HT1080 (cell line): ENCODE data around the gene CTLA4. TPM values are rescaled to one million over a fixed set of nuclear protein-coding genes. Genes with fewer than 3 reads are reported as not detected.

ENCODE experiments used
- DNase-seq: peaks from one replicate; pipeline ENCODE4 v3.0.0-alpha.2; 2015; ENCODE audit warnings: low read depth
- polyA plus RNA-seq, 2 experiments: library from polyadenylated mRNA; depleted of rRNA; stranded (reverse); fragments of >200 nt; gene quantifications; 2 replicates each; pipeline ENCODE4 v1.2.3, GENCODE V29; 2015
- total RNA-seq: library from RNA; depleted of rRNA; stranded (reverse); fragments of >200 nt; shearing (Covaris generic); gene quantifications from 2 replicates; pipeline ENCODE4 v1.2.3, GENCODE V29; 2014; rRNA removed

CTLA4 gene
- total RNA-seq, result not detected in 2 replicates
- 0.05 TPM in 1 of 2 replicates, not detected in the other for polyA plus RNA-seq (2015; cell fraction: cytosol; rRNA removed)
- polyA plus RNA-seq (2015; cell fraction: nucleus; rRNA removed), result not detected in 2 replicates

DNA sequence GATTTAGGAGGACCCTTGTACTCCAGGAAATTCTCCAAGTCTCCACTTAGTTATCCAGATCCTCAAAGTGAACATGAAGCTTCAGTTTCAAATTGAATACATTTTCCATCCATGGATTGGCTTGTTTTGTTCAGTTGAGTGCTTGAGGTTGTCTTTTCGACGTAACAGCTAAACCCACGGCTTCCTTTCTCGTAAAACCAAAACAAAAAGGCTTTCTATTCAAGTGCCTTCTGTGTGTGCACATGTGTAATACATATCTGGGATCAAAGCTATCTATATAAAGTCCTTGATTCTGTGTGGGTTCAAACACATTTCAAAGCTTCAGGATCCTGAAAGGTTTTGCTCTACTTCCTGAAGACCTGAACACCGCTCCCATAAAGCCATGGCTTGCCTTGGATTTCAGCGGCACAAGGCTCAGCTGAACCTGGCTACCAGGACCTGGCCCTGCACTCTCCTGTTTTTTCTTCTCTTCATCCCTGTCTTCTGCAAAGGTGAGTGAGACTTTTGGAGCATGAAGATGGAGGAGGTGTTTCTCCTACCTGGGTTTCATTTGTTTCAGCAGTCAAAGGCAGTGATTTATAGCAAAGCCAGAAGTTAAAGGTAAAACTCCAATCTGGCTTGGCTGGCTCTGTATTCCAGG lies at the start of gene CTLA4:
CTLA4 (plus strand) TSS at position 211 of the 640 bp plus-strand sequence; CDS start at position 383, 172 bp downstream.
- DNase-seq, result no peak

DNA sequence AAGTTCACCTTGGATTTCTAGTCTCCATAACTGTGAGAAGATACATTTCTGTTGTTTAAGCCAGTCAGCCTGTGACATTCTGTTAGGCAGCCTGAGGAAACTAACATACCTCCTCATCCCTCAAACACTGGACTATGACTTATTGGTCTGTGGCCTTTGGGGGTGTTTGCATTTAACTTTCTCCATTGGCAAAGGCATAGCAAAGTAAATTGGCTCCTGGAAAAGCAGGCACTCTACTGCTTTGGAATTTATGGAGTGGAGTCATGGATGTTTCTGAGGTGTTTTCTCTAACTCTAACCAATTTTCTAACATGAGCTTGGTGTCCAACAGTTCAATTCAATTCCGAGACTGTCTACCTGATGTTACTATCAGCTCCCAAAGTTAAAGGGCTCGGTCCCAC lies 48.9 kb upstream of the CTLA4 start:
- no peak for DNase-seq

DNA sequence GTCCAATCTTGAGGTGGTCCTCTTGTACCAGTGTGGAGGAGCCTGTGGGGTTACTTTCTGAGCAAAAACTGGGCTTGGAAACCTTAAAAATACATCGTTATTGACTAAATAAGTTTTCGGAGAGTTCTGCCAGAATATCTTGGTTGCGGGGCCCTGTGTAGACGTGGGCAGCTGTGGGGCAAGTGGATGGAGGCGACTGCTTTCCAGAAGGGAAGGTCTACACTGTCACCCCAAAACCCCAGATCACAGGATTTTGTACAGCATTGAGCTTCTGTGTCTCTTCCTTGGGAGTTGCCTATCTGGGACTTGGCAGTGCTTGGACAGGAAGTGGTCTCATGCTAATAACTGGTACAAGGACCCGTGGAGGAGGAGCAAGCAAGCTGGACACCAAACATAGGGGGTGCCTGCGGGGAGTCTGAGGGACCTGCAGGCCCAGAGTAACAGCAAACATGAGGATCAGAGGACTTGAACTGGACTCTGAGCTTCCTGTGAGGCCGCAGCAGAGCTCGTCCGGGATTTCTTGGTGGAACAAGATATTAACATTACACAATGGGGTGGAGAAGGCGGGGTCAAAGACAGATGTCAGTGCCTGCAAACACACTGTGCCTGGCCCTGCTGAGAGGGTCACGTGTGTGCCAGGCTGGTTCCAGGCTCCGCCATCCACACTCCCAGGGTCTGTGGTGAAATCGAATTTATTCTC lies 48.0 kb upstream of the CTLA4 start:
- no peak for DNase-seq

DNA sequence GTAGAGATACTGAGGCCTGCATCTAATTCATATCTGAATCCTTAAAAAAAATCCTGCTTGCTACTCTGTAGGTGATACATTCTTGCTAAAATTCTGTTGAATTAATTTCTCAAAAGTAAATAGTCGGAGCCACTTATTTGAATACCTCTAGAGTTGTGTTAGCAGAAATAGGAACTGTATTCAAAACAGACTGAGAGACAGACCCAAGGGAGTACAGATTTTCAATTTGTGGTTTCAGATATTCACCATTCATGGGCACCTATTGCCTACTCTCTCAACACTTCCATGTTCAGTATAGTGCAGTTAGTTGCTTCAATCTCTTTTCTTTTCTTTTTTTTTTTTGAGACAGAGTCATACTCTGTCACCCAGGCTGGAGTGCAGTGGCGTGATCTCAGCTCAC lies 46.6 kb upstream of the CTLA4 start:
- DNase-seq, result no peak

DNA sequence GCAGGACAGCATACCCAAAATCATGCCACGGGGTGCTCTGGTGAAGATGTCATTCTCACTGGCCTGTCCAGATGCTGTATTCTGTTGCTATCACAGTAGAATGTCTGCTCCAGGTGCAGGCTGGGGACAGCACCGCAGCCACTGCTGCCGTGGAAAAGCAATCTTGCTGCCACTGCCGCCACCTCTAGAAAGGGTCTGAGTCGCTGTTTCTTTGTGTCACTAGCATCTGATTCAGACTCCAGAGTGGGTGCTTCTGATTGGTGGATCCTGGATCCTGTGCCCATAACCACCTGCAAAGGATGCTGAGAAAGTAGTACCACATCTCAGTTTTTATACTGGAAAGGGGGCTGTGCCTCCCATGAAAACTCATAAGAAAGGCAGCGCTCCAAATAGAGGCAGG lies 45.3 kb upstream of the CTLA4 start:
- DNase-seq, result no peak

DNA sequence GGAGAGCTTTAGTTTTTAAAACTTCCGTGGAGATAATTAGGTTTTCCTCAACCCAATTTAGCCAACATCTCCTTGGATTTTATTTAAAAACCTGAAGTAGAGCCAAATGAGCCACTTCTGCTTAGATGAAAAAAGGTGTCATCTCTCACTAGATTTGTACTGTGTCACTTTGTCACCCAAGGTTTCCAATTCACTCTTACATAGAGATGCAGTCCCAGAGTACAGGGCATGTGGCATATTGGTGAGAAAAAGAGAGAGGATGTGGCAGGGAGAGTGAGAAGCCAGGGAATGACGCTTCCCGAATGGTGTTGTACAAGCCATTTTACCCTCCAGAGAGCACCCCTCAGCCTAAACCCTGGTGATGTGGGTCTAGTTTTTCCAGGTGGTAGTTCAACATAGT lies 44.4 kb upstream of the CTLA4 start:
- DNase-seq, result no peak

DNA sequence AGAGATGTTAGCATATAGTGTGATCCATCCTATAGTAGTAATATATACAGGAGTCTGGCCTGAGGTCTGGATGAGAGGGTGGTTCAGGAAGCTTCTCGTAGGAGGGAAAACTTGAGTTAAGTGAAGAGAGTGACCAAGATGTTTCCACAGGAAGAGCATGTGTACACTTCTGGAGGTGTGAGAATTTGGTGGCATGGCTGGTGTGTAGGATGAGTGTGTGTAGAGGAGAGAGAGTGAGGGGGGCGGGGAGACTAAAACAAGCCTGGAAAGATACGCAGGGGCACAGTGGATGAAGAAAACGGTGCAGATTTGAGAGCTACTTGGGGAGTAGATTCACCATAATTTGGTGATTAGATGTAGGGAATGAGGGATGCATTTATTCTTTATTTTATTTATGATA lies 43.5 kb upstream of the CTLA4 start:
- DNase-seq, result no peak

DNA sequence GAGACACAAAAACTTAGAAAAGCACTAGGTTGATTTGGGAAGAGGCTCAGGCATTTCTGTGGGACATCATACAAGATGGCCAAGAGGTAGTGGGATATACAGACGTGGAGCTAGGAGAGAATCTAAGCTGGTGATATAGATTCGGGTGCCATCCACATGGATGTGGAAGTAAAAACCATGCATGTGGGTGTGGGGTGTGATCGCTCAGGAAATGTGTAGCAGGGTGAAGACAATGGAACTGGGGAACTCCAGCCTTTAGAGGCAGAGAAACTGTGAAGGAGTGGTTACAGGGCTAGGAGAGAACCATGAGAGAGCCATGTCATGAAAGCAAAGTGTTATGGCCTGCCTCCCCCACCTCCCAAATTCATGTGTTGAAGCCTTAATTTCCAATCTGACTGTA lies 43.0 kb upstream of the CTLA4 start:
- no peak for DNase-seq

DNA sequence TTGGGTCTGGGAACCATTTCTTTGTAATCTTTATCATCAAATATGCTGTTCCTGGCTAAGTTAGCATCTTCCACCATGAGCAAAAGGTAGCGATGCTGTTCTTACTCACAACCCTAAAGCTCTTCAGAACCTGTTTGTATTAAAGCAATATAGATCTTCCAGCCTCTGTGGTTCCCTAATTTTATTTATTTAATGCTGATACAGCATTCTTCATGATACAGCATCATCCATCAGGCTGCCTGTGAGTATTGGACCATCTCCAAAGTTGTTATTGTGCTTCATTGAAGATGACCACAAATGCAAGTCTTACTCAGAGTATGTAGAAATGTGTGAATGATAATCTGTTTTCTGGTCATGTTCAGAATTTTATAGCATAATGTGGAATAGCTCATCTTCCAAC lies 40.9 kb upstream of the CTLA4 start:
- DNase-seq, result no peak

DNA sequence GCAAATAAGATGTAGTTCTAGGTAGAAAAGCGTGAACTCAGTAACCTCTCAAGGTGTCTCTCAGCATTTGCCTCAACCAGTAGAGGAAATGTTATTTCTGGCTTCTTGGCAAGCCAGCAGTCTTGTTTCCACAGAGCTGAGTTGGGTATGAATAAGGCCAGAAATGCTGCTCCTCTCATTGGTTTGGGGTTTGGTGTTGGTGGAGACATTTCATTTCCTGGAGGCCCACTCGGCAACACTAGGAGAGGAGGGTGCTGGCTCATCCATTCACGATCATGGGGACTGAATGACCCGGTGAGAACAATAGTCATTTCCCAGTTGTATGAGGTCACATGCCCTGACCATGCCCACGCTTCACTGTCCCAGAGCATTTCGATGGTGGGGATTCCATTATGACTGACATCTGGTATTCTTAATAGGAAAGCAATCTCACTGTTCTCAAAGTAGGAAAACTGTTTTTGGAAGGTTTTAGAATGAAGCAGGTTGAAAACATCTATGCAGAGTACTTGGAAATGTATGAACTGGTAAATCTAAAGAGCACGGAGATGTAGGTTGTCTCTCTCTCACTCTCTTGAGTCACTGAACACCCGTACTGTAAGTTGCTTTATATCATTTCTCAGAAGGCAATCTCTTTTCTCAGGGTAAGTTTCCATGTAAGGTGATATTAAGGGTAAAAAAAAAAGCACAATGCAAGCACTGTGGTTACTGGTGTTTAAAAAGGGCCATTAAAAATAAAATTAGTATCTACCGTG lies 37.1 kb upstream of the CTLA4 start:
- no peak for DNase-seq

DNA sequence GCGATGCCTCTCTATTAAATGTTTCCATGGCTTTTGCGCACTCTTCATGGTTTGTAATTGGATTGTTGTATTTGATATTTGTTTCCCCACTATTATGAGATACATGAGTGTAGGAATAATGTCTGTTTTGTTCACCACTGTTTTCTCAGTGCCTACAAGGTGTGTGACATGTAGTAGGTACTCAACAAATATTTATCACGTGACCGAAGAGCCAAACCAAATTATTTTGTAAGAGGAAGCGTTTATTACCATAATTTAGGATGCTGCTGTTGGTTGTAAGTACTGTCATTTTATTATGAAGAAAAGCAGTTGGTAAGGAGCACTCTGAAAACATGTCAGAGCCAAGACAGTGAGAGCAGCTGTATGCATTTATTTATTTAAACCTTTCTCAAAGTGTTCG lies 32.2 kb upstream of the CTLA4 start:
- DNase-seq, result no peak

DNA sequence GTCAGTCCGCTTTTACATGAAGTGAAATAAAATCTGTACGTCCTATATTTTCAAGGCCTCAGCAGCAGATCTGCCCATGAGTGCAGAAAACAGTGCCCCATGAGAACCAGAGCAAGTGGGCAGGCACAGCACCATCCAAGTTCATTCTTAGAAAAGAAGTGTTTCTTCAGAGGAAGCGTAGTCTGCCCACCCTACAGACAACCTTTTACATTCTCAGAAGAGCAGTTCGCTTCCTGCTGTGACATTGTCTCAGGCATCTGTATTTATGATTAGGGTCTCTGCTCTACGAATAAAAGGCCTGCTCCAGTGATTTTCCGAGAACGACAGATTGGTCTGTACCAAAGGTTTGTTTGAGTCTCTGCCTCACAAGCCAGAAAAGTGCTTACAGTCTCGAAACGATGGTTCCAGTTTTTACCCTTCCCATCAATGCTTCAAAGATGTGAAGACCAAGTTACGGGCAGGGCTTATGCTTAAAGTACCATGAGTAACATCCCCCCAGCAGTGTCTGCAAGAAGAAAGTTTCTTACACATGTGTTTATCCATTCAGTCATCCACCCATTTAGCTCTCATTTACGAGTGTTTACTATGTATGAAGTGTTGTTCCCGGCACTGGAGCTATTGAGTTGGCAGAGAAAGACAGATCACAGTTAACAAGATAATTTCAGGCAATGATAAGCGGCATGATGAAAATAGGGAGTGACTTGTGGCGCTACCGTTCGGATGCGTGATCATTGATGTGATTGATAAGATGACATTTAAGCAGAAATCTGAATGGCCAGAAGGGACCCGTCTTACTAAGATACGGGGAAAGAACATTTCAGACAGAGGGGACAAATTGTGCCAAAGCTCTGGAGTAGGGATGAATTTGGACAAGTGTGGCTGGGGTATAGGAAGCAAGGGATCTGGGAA lies 31.4 kb upstream of the CTLA4 start:
- no peak for DNase-seq

DNA sequence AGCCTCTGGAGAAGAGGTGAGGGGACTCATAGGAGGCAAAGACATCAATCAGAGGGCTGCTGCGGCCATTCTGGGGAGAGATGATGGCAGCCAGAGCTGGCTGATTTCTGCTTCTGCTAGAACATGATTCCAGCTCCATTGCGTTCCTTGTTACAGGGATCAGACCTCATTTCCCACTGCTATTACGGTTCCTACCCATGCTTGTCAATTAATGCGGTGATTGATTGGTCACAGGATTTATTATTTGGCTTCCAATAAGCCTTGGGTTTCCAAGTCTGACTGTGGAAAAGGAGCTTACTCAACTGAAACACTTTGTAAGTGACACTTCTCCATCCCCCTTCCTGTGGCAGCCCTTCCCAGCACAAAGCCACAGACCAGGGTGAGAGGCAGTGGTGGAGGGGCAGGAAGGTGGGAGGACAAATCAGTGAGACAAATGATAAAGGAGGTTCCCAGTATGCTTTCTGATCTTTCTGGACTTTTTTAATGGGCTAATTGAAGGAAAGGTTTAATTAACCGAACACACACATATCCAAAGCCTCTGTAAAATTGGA lies 26.8 kb upstream of the CTLA4 start:
- no peak for DNase-seq

DNA sequence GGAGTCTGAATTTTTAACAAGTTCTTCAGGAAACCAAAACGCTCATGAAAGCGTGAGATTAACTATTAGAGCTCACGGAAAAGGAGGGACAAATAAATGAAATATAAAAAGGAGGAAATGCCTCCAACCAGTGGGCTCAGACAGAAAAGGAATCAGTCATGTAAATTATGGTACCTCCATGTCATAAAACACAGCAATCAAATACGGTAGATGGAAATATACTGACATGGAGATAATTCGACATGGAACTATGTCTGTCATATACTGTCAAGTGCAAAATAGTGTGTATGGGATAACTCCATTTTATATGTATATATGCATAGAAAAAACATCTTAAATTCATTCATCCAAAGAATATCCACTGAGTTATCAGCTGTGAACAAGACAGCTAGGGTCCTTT lies 25.9 kb upstream of the CTLA4 start:
- DNase-seq, result no peak

DNA sequence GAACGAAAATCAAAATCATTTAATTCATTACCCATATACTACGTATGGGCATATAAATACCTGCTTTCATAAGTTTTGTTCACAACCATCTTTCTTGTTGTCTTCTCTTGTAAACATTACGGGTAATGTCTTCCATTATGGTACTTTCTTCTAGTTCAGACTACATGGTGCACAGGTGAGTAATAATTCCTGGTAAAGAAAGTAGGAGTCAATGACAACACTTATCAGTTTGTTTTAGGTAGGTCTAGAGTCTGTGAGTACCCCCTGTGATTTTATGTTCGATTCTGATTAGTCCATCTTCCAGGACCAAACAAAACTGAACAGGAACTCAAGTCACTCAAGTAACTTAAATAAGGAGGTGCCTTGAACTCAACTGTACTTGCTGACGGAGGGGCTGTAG lies 25.2 kb upstream of the CTLA4 start:
- DNase-seq, result no peak

DNA sequence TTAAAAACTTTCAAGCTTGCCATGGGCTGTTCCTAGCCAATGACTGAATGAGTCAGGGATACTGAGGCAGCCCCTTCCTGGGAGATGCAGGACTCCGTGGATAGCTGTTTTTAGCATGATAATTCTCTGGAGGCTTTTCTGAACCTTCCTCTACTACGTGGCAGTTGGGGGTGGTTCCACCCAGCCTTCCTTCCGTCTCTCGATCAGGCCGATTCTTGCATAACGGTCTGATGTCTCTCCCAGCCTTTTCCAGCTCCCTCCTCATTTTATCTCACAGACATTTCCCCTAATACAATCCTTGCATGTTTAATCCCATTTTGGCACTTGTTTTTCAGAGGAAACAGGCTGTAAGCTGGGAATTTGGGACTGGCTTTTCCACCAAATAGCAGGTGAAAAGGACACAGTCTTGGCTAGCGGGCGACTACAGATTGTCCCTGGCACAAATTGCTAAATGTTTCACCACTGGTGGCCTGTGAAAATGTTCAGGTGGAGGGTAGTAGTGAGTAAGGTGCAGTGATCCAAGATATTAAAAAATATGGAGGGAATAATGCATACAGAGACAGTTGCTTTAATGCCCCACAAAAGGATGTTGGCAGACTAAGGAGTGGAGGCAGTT lies 21.0 kb upstream of the CTLA4 start:
- DNase-seq, result no peak

DNA sequence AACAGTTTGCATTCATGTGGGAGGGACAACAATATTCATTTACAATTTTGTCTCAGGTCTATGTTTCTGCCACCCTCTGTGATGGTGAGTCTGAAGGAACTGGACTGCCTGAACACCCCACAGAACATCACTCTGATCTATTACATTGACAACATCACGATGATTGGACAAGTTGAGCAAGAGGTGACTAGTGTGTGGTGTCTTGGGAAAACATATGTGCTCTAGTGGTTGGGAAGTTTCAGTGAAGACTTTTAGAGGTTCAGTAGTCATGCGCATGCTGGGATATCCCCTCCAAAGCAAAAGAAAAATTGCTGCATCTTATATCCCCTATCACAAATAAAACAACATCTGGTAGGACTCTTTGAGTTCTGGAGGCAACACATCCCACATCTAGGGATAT lies 18.6 kb upstream of the CTLA4 start:
- DNase-seq, result no peak

DNA sequence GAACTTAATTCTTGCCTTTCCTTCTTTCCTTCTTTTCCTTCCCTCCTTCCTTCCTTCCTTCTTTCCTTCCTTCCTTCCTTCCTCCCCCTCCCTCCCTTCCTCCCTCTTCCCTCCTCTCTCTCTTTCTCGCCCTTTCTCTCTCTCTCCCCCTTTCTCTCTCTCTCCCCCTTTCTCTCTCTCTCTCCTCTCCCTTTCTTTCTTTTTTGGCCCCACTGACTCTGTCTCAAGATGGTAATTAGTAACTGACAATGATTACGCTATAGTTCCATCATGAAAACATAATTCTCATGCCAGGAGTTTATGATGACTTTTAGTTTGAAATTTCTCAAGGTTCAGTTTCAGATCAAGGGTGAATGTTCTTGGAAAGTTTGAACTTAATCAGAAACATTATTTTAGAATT lies 14.8 kb upstream of the CTLA4 start:
- DNase-seq, result no peak

DNA sequence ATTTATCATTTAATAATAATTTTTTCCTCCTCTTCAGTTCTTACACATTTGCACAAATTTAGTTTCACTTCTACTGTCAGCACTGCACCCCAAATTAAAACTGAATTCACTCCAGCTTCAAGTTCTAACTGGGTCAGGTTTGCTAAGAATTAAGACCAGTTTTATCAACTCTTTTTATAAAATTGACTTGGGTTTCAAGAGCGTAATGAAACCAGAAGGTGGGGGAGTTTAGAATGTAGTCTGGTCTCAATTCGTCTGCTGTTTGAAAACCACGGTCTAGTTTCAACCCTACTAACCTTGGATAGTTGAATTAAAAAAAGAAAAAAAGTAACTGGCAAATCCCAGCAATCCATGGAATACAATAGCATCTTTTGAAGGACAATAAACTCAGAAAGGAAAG lies 14.3 kb upstream of the CTLA4 start:
- no peak for DNase-seq

DNA sequence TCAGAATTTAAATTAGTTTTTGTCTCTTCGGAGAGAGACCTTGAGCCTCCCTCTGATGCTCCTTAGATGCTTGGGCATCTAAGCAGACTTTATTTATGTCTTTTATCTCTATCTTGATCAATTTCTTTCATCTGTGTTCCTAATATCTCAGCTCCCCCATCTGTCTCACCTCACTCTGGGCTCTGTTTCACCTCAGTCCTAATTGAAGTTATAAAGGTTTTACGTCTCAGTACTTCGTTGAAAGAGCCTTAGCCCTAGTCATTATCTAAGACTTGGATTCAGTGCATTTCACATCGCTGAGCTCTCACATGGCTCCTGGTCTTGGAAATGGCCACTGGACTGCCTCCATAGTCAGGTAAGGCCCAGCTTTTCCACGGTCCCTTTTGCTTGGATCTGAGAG lies 13.8 kb upstream of the CTLA4 start:
- no peak for DNase-seq

DNA sequence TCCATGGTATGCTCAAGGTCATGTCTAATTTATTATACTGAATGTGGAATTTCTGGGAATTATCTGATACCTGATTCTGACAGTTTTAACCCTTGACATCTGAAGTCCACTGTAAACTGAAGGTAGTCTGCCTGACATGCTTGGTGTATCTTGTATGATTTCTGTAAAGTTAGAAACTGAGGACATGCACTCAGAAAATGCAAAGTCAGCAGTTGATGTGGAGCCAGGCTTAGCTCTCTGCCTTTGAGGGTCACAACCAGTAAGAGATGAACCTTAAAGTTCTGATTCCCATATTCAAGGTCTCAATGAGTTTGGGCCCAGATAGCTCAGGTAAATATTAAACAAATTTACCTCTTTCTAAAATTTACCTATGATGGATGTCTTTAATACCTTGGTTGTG lies 12.3 kb upstream of the CTLA4 start:
- DNase-seq, result no peak
